Hepatocyte (in vitro differentiated cells): ENCODE data around the gene CNTNAP2. TPM values are rescaled to one million over a fixed set of nuclear protein-coding genes. Genes with fewer than 3 reads are reported as not detected.

ENCODE experiments used
- DNase-seq: peaks from one replicate; pipeline ENCODE4 v3.0.0-alpha.2; 2016; ENCODE audit warnings: low spot score
- H2AFZ ChIP-seq: fragments of 200-600 bp; sonication (generic); 2 replicates; pipeline ENCODE4 v1.6.0; 2016; ENCODE audit warnings: antibody characterized with exemption, mild to moderate bottlenecking
- H3K27ac ChIP-seq: fragments of 200-600 bp; sonication (generic); 2 replicates; pipeline ENCODE4 v1.5.1; 2016; ENCODE audit warnings: mild to moderate bottlenecking
- H3K27me3 ChIP-seq: fragments of 200-600 bp; sonication (generic); 2 replicates; pipeline ENCODE4 v1.6.1; 2016
- H3K36me3 ChIP-seq: fragments of 200-600 bp; sonication (generic); replicated peaks from 2 replicates; pipeline ENCODE4 v1.5.1; 2016; ENCODE audit warnings: low read depth; ENCODE audit not compliant: insufficient read depth
- H3K4me1 ChIP-seq: fragments of 200-600 bp; sonication (generic); 2 replicates; pipeline ENCODE4 v1.5.1; 2016; ENCODE audit warnings: mild to moderate bottlenecking, moderate library complexity; ENCODE audit not compliant: insufficient read depth
- H3K4me2 ChIP-seq: fragments of 200-600 bp; sonication (generic); 2 replicates; pipeline ENCODE4 v1.6.0; 2016
- H3K4me3 ChIP-seq: fragments of 200-600 bp; sonication (generic); 2 replicates; pipeline ENCODE4 v1.5.1; 2016; ENCODE audit warnings: mild to moderate bottlenecking
- H3K79me2 ChIP-seq: fragments of 200-600 bp; sonication (generic); 2 replicates; pipeline ENCODE4 v1.6.0; 2017; ENCODE audit warnings: mild to moderate bottlenecking
- H3K9me2 ChIP-seq: fragments of 200-600 bp; sonication (generic); replicated peaks from 2 replicates; pipeline ENCODE4 v1.6.0; 2017; ENCODE audit warnings: mild to moderate bottlenecking; ENCODE audit not compliant: insufficient read depth
- H3K9me3 ChIP-seq: fragments of 200-600 bp; sonication (generic); 2 replicates; pipeline ENCODE4 v1.5.1; 2016; ENCODE audit warnings: low read depth, mild to moderate bottlenecking
- H4K20me1 ChIP-seq: fragments of 200-600 bp; sonication (generic); 2 replicates; pipeline ENCODE4 v1.6.0; 2016; ENCODE audit warnings: mild to moderate bottlenecking; ENCODE audit not compliant: insufficient read depth, poor library complexity, severe bottlenecking
- EZH2 ChIP-seq: fragments of 200-600 bp; sonication (generic); IDR thresholded peaks from 2 replicates; pipeline ENCODE4 v1.6.1; 2016; ENCODE audit warnings: antibody characterized with exemption, mild to moderate bottlenecking, borderline replicate concordance
- EZH2phosphoT487 ChIP-seq: fragments of 200-600 bp; sonication (generic); IDR thresholded peaks from one replicate; pipeline ENCODE4 v1.6.1; 2018; ENCODE audit warnings: antibody characterized with exemption, mild to moderate bottlenecking, low read depth, moderate library complexity; ENCODE audit not compliant: unreplicated experiment, severe bottlenecking
- WGBS: methylation state at CpG from one replicate; pipeline ENCODE4 v1.1.6; 2016; ENCODE audit warnings: low lambda C conversion rate; ENCODE audit errors: missing lambda C conversion rate; 5-methylcytosine and 5-hydroxymethylcytosine counted together
- polyA plus RNA-seq: library from polyadenylated mRNA; unstranded; fragments of >200 nt; fragmentation: Nextera tagmentation; extraction: Ambion mirVana; gene quantifications from 2 replicates; pipeline ENCODE4 v1.2.1, GENCODE V29; 2016
- total RNA-seq: library from RNA; depleted of rRNA; stranded (reverse); fragments of >200 nt; gene quantifications from 2 replicates; pipeline ENCODE4 v1.2.3, GENCODE V29; 2014
- TF ChIP-seq, protein P1 (sequence below): fragments of 200-600 bp; sonication (generic); IDR thresholded peaks from 2 replicates; pipeline ENCODE4 v1.5.1; 2016; ENCODE audit warnings: antibody characterized with exemption, mild to moderate bottlenecking; ENCODE audit not compliant: poor library complexity

Gene CNTNAP2
- total and polyA plus RNA-seq, 2 experiments from 2014 or later: 7.5 to 14.7 TPM

DNA sequence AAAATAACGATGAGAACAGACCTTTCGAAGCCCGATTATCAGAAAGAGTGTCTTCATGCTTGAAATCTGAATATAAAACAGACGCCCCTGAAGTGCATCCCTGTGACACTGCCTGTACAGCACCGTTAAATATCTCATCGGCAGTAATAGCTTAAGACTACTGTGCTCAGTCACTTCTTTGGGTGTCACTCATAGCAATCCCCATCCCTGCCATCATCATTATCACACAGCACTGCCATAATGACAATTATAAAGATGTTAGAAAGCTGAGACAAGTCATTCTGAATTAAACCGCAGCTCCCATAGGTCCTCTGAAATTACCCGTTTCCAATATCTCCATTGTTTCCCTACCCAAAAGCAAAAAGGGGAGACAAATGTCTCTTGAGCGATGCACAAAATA lies 1906.2 kb downstream of the CNTNAP2 start:
- H3K4me3 ChIP-seq: no peak overlapping the region
- H3K4me2 ChIP-seq: no peak overlapping the region
- no peaks in the 10 kb centered on the region for H3K4me1 ChIP-seq
- no peak overlapping the region for H2AFZ ChIP-seq
- DNase-seq: no peak
- no peaks in the 10 kb centered on the region for H3K9me2 ChIP-seq
- no peaks in the 10 kb centered on the region for H3K27me3 ChIP-seq
- H3K79me2 ChIP-seq: no peaks in the 10 kb centered on the region
- no peaks in the 10 kb centered on the region for H3K9me3 ChIP-seq
- no peaks in the 10 kb centered on the region for H4K20me1 ChIP-seq
- TF ChIP-seq, protein P1, sequence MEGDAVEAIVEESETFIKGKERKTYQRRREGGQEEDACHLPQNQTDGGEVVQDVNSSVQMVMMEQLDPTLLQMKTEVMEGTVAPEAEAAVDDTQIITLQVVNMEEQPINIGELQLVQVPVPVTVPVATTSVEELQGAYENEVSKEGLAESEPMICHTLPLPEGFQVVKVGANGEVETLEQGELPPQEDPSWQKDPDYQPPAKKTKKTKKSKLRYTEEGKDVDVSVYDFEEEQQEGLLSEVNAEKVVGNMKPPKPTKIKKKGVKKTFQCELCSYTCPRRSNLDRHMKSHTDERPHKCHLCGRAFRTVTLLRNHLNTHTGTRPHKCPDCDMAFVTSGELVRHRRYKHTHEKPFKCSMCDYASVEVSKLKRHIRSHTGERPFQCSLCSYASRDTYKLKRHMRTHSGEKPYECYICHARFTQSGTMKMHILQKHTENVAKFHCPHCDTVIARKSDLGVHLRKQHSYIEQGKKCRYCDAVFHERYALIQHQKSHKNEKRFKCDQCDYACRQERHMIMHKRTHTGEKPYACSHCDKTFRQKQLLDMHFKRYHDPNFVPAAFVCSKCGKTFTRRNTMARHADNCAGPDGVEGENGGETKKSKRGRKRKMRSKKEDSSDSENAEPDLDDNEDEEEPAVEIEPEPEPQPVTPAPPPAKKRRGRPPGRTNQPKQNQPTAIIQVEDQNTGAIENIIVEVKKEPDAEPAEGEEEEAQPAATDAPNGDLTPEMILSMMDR: no peak
- no peak for TF ChIP-seq EZH2
- H3K27ac ChIP-seq: no peak overlapping the region
- no peaks in the 10 kb centered on the region for H3K36me3 ChIP-seq
- WGBS: 89% methylated on average over 9 of the region's 9 CpGs

- no peak overlapping the region for H2AFZ ChIP-seq
- H3K79me2 ChIP-seq: no peaks in the 10 kb centered on the region
- no peaks in the 10 kb centered on the region for H3K9me3 ChIP-seq
- H4K20me1 ChIP-seq: no peaks in the 10 kb centered on the region
- no peaks in the 10 kb centered on the region for H3K9me2 ChIP-seq
- no peak overlapping the region for H3K27ac ChIP-seq
- H3K4me3 ChIP-seq: no peak overlapping the region
- no peaks in the 10 kb centered on the region for H3K36me3 ChIP-seq
- no peak overlapping the region for H3K4me2 ChIP-seq
- no peaks in the 10 kb centered on the region for H3K4me1 ChIP-seq
- no peaks in the 10 kb centered on the region for H3K27me3 ChIP-seq
- DNase-seq: no peak
- WGBS: 62% methylated on average over 5 of the region's 5 CpGs
- TF ChIP-seq, protein P1: no peak
- TF ChIP-seq EZH2phosphoT487: no peak
- no peak for TF ChIP-seq EZH2
Observed at GRCh38 chr7:148026713-148027112, 1910.1 kb downstream of the CNTNAP2 start.

DNA sequence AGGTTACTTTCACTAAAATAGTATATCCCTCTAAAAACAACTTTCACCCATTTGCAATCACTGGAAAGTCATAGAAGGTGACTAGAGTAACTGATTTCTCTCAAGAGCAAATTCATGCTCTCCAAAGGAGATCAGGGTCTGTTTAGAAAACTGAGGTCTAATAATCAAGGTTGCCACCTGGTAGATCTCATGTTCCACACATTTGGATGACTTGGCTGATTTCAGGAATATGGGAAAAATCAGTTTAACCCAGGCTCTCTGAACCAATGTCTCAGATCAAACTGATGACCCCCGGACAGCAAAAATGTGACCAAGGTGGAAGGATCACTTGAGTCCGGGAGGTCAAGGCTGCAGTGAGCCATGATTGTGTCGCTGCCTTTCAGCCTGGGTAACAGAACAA lies 1911.6 kb downstream of the CNTNAP2 start:
- no peaks in the 10 kb centered on the region for H3K79me2 ChIP-seq

More for the DNA sequence above, 1911.6 kb downstream of the CNTNAP2 start:
- no peak overlapping the region for H3K4me3 ChIP-seq
- no peaks in the 10 kb centered on the region for H3K27me3 ChIP-seq
- H3K36me3 ChIP-seq: no peaks in the 10 kb centered on the region
- H3K9me3 ChIP-seq: no peaks in the 10 kb centered on the region
- TF ChIP-seq EZH2 (no peak), EZH2phosphoT487 (no peak)
- TF ChIP-seq, protein P1: no peak
- no peak overlapping the region for H2AFZ ChIP-seq
- no peak overlapping the region for H3K4me2 ChIP-seq
- H3K4me1 ChIP-seq: no peaks in the 10 kb centered on the region
- no peak overlapping the region for H3K27ac ChIP-seq
- WGBS: 99% methylated on average over 3 of the region's 3 CpGs
- no peak for DNase-seq
- H3K9me2 ChIP-seq: no peaks in the 10 kb centered on the region
- no peaks in the 10 kb centered on the region for H4K20me1 ChIP-seq
